Tibial nerve (tissue), 4 donors: ENCODE measurements around the gene EEA1. TPM values are rescaled to one million over a fixed set of nuclear protein-coding genes. Genes with fewer than 3 reads are reported as not detected.

Experiments
- DNase-seq, 2 donors: peaks; one replicate each; pipeline ENCODE4 v3.0.0-alpha.2; 2019; ENCODE audit warnings: low spot score in 2 of 2
- H3K27ac ChIP-seq, 4 donors: fragments of 200-600 bp; sonication (generic) in 3 of 4; one replicate each; pipeline ENCODE4 v1.5.1; 2017 to 2019; ENCODE audit warnings: mild to moderate bottlenecking in 1 of 4
- H3K27me3 ChIP-seq, 2 donors: fragments of 200-600 bp; sonication (generic) in 1 of 2; one replicate each; pipeline versions ENCODE4 v1.5.1 to v1.6.0; 2017 to 2019
- H3K36me3 ChIP-seq, 3 donors: fragments of 200-600 bp; sonication (generic); one replicate each; pipeline ENCODE4 v1.5.1; 2018 to 2019
- H3K4me1 ChIP-seq, 4 donors: fragments of 200-600 bp; sonication (generic) in 3 of 4; one replicate each; pipeline ENCODE4 v1.5.1; 2017 to 2019
- H3K4me3 ChIP-seq, 4 donors: fragments of 200-600 bp; sonication (generic) in 3 of 4; one replicate each; pipeline ENCODE4 v1.5.1; 2017 to 2019; ENCODE audit warnings: mild to moderate bottlenecking in 1 of 4, moderate library complexity in 1 of 4
- H3K9me3 ChIP-seq, 4 donors: fragments of 200-600 bp; sonication (generic) in 3 of 4; one replicate each; pipeline ENCODE4 v1.5.1; 2017 to 2019
- EP300 ChIP-seq, 2 donors: sonication (generic); formaldehyde crosslinking; IDR thresholded peaks; one replicate each; pipeline ENCODE4 v1.6.1; 2017; ENCODE audit warnings: antibody characterized with exemption in 2 of 2, mild to moderate bottlenecking in 1 of 2
- POLR2A ChIP-seq, 2 donors: fragments of 450-650 bp; IDR thresholded peaks; one replicate each; pipeline ENCODE4 v1.6.1; 2017; ENCODE audit warnings: antibody characterized with exemption in 2 of 2, mild to moderate bottlenecking in 2 of 2, moderate library complexity in 2 of 2
- WGBS, 2 donors: methylation state at CpG; one replicate each; pipeline ENCODE4 v1.1.5; 2018; 5-methylcytosine and 5-hydroxymethylcytosine counted together
- total RNA-seq, 4 donors: library from RNA; depleted of rRNA; stranded (reverse); fragments of >200 nt; gene quantifications; one replicate each; pipeline ENCODE4 v1.1.0, GENCODE V29; 2016
- TF ChIP-seq, protein P1 (sequence below), 5 experiments: fragments of 200-600 bp in 3 of 5; fragments of 450-650 bp in 2 of 5; sonication (generic) in 3 of 5; IDR thresholded peaks; one replicate each; pipeline ENCODE4 v1.5.1; 2016 to 2019; ENCODE audit warnings: antibody characterized with exemption in 5 of 5, mild to moderate bottlenecking in 3 of 5, moderate library complexity in 2 of 5

Gene EEA1
- total RNA-seq, 4 donors from 2014 or later = 18.4 to 34.8 (median 24.1) TPM

DNA sequence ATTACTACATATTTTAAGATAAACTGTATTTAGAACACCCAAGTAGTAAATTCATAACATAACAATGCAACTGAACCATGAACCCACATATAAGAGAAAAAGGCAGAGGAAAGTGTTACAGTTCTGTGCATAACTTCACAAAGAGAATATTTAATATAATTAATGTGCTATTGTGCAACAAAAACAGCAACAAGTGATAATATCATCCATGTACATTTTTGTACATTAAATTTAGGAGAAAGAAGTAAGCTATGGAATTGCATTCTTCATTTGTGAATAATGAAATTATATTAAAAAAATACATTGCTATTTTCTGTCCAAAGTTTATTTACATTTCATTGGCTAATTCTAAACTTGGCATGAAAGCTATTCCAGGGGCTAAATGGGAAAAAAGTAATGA, 153.7 kb downstream of the EEA1 start:
- no peak for TF ChIP-seq EP300 (IDR thresholded peaks at IDR 0.05)
- TF ChIP-seq, protein P1, sequence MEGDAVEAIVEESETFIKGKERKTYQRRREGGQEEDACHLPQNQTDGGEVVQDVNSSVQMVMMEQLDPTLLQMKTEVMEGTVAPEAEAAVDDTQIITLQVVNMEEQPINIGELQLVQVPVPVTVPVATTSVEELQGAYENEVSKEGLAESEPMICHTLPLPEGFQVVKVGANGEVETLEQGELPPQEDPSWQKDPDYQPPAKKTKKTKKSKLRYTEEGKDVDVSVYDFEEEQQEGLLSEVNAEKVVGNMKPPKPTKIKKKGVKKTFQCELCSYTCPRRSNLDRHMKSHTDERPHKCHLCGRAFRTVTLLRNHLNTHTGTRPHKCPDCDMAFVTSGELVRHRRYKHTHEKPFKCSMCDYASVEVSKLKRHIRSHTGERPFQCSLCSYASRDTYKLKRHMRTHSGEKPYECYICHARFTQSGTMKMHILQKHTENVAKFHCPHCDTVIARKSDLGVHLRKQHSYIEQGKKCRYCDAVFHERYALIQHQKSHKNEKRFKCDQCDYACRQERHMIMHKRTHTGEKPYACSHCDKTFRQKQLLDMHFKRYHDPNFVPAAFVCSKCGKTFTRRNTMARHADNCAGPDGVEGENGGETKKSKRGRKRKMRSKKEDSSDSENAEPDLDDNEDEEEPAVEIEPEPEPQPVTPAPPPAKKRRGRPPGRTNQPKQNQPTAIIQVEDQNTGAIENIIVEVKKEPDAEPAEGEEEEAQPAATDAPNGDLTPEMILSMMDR (IDR thresholded peaks at IDR 0.05) = no peak
- TF ChIP-seq POLR2A (IDR thresholded peaks at IDR 0.05) = no peak
- Histone ChIP-seq H3K9me3 (no peaks in the 10 kb centered on the region), H3K4me1 (peaks cover 0 to 8% (median 0%) of the 10 kb centered on the region in 4 donors), H3K36me3 (peaks cover 0 to 20% (median 0%) of the 10 kb centered on the region in 3 donors), H3K27ac (no peak overlapping the region), H3K4me3 (no peak overlapping the region), H3K27me3 (no peaks in the 10 kb centered on the region)
- DNase-seq = no peak

DNA sequence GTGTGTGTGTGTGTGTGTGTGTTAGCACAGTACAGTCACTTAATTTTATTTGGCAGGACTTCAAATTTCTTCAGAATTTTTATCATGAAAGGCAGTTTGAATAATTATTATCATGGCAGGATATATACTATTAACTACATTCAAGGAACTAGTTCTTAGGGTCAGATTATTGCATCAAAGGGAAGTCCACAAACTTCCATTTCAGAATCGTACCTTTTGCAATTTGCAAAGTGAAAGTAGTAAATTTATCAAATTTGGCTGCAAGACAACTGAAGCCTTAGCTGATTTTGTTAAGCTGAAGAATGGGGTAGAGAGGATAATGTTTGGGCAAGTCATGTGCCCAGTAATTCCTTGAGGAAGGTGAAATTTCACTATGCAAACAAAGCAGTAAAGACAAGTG, 158.1 kb downstream of the EEA1 start:
- Histone ChIP-seq H3K4me3 (no peak overlapping the region), H3K27me3 (no peaks in the 10 kb centered on the region), H3K9me3 (no peaks in the 10 kb centered on the region), H3K4me1 (peaks cover 0 to 41% (median 8%) of the 10 kb centered on the region in 4 donors), H3K36me3 (peaks cover 0 to 3% (median 0%) of the 10 kb centered on the region in 3 donors), H3K27ac (no peak overlapping the region)
- TF ChIP-seq, protein P1 (IDR thresholded peaks at IDR 0.05) = no peak
- TF ChIP-seq POLR2A (IDR thresholded peaks at IDR 0.05) (no peak), EP300 (IDR thresholded peaks at IDR 0.05) (no peak)
- 62 to 65% methylated on average over 1 of the region's 1 CpG for WGBS, 2 donors
- no peak for DNase-seq

DNA sequence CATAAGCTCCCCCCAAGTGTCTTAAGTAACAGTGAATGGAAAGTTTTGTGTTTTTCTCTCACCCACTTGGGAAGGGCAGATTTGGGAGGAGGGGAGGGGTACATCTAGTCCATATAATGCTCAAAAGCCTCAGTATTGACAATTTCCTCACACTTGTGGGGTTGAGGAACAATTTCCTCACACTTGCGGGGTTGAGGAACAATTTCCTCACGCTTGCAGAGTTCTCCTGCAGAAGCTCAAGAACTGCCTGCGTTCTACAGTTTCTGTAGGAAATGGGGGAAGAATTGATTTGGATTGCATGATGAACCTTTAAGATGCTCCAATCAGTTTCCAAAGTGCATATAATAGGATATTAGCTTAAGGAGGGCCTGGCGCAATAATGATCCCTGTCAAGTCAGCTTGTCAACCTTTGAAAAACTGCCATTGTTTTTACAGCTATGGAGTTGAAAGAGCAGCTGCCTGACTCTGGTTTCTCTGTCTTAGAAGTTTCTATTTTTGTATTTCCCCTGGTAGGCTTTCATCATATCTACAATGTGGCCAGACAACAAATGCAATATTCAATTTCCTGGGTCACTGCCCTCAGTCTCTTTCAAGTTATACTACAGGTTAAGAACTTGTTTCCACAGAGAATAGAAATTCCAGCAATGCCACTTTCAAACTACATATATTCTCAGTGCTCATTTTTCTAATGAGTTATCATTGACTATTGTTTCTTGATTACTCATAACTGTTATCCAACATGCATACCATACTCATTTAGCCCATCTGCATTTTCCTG, 159.8 kb downstream of the EEA1 start:
- peaks cover 0 to 33% (median 8%) of the 10 kb centered on the region in 4 donors for H3K4me1 ChIP-seq
- no peaks in the 10 kb centered on the region for H3K27me3 ChIP-seq
- no peak overlapping the region for H3K4me3 ChIP-seq
- TF ChIP-seq POLR2A (IDR thresholded peaks at IDR 0.05) = no peak
- H3K9me3 ChIP-seq = no peaks in the 10 kb centered on the region
- no peaks in the 10 kb centered on the region for H3K36me3 ChIP-seq
- 80 to 81% methylated on average over 4 of the region's 4 CpGs for WGBS, 2 donors
- H3K27ac ChIP-seq = peak overlapping the region in 1 of 4 donors; percentile 37
- DNase-seq = no peak

DNA sequence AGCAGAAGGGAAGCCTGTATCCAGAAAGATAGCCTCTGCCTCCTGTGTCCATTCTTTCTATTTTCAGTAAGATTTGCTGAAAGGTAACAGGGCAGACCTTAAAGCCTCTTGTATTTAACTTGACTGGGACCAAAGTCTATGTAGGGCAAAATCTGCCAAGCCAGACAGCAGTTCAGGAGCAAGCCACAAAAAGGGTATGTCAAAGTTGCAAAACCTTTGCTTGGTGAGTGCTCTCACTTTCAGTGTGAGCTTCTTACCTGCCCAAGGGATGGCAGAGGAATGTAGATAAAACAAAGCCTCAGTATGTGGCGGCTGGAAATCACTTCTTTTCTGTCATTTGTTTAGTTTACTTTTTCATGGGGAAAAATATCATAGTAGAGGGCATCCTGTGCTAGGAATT, 163.2 kb downstream of the EEA1 start:
- H3K27ac ChIP-seq = no peak overlapping the region
- TF ChIP-seq POLR2A (IDR thresholded peaks at IDR 0.05) (no peak), EP300 (IDR thresholded peaks at IDR 0.05) (no peak)
- TF ChIP-seq, protein P1 (IDR thresholded peaks at IDR 0.05) = no peak
- WGBS, 2 donors = 93 to 96% methylated on average over 1 of the region's 1 CpG
- H3K9me3 ChIP-seq = no peaks in the 10 kb centered on the region
- peaks cover 0 to 33% (median 8%) of the 10 kb centered on the region in 4 donors for H3K4me1 ChIP-seq
- no peaks in the 10 kb centered on the region for H3K27me3 ChIP-seq
- no peak overlapping the region for H3K4me3 ChIP-seq
- H3K36me3 ChIP-seq = no peaks in the 10 kb centered on the region
- no peak for DNase-seq

DNA sequence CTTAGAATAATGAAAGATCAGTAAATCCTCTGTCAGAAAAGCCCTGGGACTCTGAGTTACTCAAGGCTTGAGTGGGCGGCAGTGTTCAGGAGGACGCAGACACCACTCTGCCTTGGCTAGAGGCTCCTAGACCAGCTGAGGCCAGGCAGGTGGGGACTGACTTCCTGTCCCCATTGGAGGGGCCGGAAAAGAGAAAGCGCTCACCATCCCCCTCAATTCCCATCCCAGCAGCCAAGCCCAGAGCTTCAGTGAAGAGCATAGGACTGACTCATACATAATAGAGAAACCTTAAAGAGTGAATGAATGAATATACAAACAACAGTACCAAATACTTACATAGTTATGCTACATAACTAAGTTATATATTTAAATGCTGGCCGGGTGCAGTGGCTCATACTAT, 164.3 kb downstream of the EEA1 start:
- H3K27ac ChIP-seq = no peak overlapping the region
- H3K9me3 ChIP-seq = no peaks in the 10 kb centered on the region
- no peak for TF ChIP-seq EP300 (IDR thresholded peaks at IDR 0.05)
- TF ChIP-seq, protein P1 (IDR thresholded peaks at IDR 0.05) = no peak
- no peak for TF ChIP-seq POLR2A (IDR thresholded peaks at IDR 0.05)
- H3K36me3 ChIP-seq = no peaks in the 10 kb centered on the region
- DNase-seq = no peak
- no peaks in the 10 kb centered on the region for H3K27me3 ChIP-seq
- H3K4me1 ChIP-seq = peaks cover 0 to 29% (median 8%) of the 10 kb centered on the region in 4 donors
- 59 to 67% methylated on average over 5 of the region's 5 CpGs for WGBS, 2 donors
- H3K4me3 ChIP-seq = no peak overlapping the region
